NCI-H526 treated with DMSO at 0.1 percent for 48 hours (cell line): ENCODE data around the gene PAPOLA.
"Not testable (repeated sequence)": the region's sequence is repeated elsewhere in the genome, so short reads cannot be mapped to it uniquely, and the experiment has no call there.

Experiments
- DNase-seq: peaks from one replicate; lab custom pipeline; 2025; lab: John Stamatoyannopoulos, UW

Gene PAPOLA

GRCh38 chr14:96502621-96503305, 581 bp downstream of the PAPOLA start:
- DNase-seq, result no peak

GRCh38 chr14:96503306-96503679, 1.1 kb downstream of the PAPOLA start:
- no peak for DNase-seq

GRCh38 chr14:96504353-96504752, 2.2 kb downstream of the PAPOLA start:
- DNase-seq, result not testable (repeated sequence)

GRCh38 chr14:96507723-96508122, 5.5 kb downstream of the PAPOLA start:
- no peak for DNase-seq

- no peak for DNase-seq
Observed at GRCh38 chr14:96508900-96509299, 6.7 kb downstream of the PAPOLA start.

- no peak for DNase-seq
Observed at GRCh38 chr14:96509457-96510090, 7.4 kb downstream of the PAPOLA start.

- no peak for DNase-seq
Observed at GRCh38 chr14:96511146-96511545, 9.0 kb downstream of the PAPOLA start.

- DNase-seq, result no peak
Observed at GRCh38 chr14:96511667-96512066, 9.5 kb downstream of the PAPOLA start.

GRCh38 chr14:96512122-96512521, 9.9 kb downstream of the PAPOLA start:
- DNase-seq, result no peak

- no peak for DNase-seq
Observed at GRCh38 chr14:96512602-96513397, 10.6 kb downstream of the PAPOLA start.

GRCh38 chr14:96514694-96515093, 12.5 kb downstream of the PAPOLA start:
- no peak for DNase-seq

- DNase-seq, result no peak
Observed at GRCh38 chr14:96515731-96516130, 13.5 kb downstream of the PAPOLA start.

GRCh38 chr14:96516351-96516750, 14.2 kb downstream of the PAPOLA start:
- DNase-seq, result no peak

GRCh38 chr14:96519970-96520369, 17.8 kb downstream of the PAPOLA start:
- no peak for DNase-seq

GRCh38 chr14:96525452-96525851, 23.3 kb downstream of the PAPOLA start:
- no peak for DNase-seq

- no peak for DNase-seq
Observed at GRCh38 chr14:96532632-96533031, 30.4 kb downstream of the PAPOLA start.

GRCh38 chr14:96536807-96537206, 34.6 kb downstream of the PAPOLA start:
- no peak for DNase-seq

GRCh38 chr14:96538097-96538989, 36.2 kb downstream of the PAPOLA start:
- DNase-seq, result no peak

- DNase-seq, result no peak
Observed at GRCh38 chr14:96538990-96539317, 36.8 kb downstream of the PAPOLA start.

- no peak for DNase-seq
Observed at GRCh38 chr14:96554315-96554910, 52.2 kb downstream of the PAPOLA start.

GRCh38 chr14:96559571-96559970, 57.4 kb downstream of the PAPOLA start:
- no peak for DNase-seq

- DNase-seq, result no peak
Observed at GRCh38 chr14:96564389-96564788, 62.2 kb downstream of the PAPOLA start.
